Fibroblast of peridontal ligament (primary cell): ENCODE data around the gene ZNF680.
"Not testable (repeated sequence)": the region's sequence is repeated elsewhere in the genome, so short reads cannot be mapped to it uniquely, and the experiment has no call there.

Source experiments
- DNase-seq: peaks from one replicate; pipeline ENCODE4 v3.0.0-alpha.2; 2010; ENCODE audit errors: extremely low read depth

ZNF680 gene

GRCh38 chr7:64562626-64563278 is at the start of gene ZNF680:
Gene ZNF680, minus strand, starts transcription at chr7:64563071. Its CDS starts 117 bp downstream, at chr7:64562954.
- peak; percentile 93 for DNase-seq

DNA sequence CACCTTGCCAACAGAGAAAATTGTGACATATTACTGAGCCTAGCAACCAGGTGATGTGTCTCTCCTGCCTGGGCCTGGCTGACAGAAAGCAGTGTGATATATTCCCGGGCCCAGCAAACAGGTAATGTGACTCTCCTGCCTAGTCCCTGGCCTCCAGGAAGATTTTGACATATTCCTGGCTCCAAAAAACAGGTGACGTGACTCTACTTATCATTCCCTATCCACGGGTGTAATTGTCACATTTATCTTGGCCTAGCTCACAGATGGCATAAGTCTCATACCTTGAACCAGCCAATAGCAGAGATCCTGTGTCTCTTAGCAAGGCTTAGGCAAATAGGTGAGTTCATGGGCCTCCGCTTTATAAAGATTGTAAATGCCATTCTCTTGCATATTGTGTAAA is 49.6 kb upstream of the ZNF680 start:
- DNase-seq, result no peak

DNA sequence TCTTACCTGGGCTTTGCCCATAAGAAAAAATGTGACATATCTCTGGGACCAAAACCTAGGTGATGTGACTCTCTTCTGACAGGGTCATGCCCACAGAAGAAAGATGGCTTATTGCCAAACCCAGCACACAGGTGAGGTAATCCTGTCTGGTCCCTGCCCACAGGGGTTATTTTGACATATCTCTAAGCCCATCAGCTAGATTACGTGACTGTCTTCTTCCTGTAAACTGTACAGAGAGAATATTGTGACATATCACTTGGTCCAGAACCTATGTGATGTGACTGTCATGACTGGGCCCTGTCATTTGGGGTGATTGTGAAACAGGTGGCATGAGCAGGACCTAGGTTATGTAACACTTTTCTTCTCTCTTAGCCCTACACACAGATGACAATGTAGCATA is 48.8 kb upstream of the ZNF680 start:
- no peak for DNase-seq

DNA sequence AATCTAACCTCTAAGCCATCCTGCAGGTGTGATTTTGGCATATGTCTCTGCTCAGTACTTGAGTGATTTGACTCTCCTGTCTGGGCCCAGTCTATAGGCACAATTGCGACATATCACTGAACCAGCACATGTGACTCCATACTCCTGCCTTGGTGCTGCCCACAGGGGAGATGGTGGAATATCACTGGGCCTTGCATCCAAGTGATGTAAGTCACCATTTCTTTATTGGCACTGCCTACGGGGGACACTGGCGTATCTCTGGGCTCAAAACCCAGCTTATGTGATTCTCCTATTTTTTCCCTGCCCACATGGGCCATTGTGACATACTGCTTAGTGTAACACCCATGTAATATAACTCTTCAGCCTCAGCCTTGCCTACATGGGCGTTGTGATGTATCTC is 48.1 kb upstream of the ZNF680 start:
- no peak for DNase-seq

- no peak for DNase-seq
These were observed 45.4 kb upstream of the ZNF680 start for GRCh38 chr7:64608116-64608910.

DNA sequence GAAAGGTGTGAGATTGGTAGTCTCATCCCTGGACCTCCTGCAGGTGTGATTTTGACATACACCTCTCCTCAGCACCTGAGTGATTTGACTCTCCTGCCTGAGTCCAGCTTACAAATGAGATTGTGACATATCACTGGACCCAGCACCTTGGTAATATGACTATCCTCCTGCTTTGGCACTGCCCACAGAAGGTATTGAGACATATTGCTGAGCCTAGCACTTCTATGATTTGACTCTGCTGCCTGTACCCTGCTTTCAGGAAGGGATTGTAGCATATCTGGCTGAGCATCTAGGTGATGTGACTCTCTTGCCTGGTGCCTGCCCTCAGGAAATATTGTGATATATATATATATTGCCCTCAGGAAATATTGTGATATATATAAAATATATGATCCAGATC is 43.5 kb upstream of the ZNF680 start:
- DNase-seq, result no peak

DNA sequence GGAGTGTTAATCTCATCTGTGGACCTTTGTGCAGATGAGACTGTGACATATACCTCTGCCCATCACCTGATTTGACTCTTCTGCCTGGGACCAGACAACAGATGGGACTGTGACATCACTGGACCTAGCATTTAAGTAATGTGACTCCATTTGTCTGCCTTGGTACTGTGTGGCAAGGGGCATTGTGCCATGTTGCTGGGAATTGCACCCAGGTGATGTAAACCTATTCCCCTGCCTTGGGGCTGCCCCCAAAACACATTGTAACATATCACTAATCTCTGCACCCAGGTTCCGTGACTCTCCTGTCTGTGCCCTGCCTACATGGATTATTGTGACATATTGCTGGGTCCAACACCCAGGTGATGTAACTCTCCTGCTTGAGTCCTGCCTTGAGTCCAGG is 40.4 kb upstream of the ZNF680 start:
- DNase-seq, result no peak

DNA sequence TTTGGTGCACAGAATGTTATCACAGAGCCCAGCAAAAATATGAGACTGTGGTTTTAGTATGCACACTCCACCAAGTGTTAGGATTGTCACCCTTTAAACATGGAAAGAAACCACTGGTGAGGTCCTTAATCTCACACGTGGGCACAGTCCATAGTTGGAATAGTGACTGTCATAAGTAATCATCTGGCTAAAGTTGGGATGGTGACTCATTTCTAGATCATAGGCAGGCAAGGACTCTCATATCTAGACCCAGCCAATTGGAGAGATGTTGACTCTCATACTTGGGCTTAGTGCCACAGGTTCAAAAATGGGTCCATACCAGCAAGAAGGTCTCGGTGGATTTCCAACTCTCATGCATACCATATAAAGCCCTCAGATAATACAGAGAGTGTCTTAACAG is 39.6 kb upstream of the ZNF680 start:
- DNase-seq, result no peak

DNA sequence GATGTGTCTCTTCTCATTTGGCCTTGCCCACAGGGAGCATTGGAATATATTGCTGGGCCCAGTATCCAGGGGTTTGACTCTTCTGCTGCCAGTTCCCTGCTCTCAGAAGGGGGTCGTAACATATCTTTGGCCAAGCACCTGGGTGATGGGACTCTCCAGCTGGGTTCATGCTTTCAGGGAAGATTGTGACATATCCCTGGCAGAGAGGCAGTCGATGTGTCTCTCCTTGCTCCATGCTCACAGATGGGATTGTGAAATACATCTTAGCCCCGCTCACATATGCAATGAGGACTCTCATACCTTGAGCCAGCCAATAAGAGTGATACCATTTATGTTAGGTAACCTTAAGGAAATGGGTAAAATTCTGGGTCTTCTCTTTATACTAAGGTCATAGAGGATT is 39.2 kb upstream of the ZNF680 start:
- no peak for DNase-seq

- no peak for DNase-seq
These were observed 36.5 kb upstream of the ZNF680 start for GRCh38 chr7:64599359-64599758.

DNA sequence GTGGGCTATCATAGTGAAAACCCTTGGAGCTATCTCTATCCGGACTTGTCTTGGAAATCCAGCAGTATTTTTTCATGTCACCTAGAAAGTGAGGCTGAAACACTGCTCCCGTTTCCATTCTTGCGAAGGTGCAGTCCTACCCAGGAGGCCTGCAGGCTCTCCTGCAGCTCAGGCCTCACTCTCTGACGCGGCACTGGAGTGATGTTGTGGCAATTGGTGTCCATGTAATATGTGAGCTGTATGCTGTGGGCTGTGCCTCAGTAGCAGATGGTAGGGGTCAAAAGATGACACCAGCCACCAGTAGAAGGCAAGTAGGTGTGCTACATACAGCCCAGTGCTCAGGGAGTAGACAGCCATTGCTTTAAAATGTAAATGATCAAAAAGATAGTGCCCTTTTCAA is 28.1 kb upstream of the ZNF680 start:
- DNase-seq, result no peak

GRCh38 chr7:64581926-64582894 is 19.3 kb upstream of the ZNF680 start:
- no peak for DNase-seq

GRCh38 chr7:64581391-64581790 is 18.5 kb upstream of the ZNF680 start:
- DNase-seq, result no peak

- DNase-seq, result peak; percentile 34
These were observed 11.7 kb upstream of the ZNF680 start for GRCh38 chr7:64574540-64575099.

DNA sequence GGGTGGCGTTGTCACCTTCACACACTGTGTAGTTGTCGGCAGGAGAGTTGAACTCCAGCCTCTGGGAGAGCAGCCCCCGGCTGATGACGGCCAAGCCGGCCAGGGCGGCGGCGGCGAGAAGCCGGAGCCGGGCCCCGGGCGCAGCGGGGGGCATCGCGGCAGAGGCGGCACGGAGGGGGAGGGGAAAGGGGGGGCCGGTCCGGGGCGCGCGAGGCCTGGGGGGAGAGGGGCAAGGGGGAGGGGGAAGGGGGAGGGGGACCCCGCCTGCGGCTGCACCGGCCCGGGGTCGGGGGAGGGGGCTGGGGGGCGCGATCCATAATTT is 7.4 kb upstream of the ZNF680 start:
- not testable (repeated sequence) for DNase-seq

DNA sequence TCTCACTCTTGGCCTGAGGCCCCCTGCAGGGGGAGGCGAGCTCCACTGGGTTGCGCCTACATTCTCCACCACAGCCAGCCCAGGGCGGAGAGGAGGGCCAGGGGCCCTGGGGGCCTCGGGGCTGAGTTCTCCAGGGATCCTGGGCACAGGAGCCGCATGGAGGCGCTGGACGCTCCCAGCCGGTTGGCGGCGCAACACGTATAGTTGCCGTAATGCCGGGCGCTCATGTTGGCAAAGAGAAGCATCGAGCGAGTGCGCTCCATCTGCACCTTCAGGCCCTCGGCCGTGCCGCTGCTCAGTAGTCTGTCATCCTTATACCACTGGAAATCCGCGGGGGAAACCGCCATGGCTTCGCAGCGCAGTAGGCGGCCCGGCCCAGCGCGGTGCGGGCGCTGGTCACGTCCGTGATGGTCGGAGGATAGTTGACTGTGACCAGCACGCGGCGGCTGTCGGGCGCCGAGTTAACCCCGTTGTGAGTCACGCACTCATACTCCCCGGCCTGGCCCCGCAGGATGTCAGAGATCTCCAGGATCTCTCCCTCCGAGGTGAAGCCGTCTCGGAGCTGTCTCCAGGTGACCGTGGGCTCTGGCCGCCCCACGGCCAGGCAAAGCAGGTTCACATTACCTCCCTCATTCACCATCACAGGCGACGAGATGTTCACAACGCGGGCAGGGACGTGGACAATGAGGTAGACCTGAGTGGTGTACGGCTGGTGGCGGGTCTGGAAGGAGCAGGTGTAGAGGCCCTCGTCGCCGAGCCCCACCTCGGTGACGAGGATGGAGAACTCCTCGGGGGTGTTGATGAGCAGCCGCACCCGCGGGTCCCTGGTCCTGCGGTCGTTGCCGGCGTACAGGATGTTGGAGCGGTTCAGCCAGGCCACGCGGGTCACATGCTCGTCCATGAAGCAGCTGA is 6.8 kb upstream of the ZNF680 start:
- DNase-seq, result not testable (repeated sequence)

- peak; percentile 32 for DNase-seq
These were observed 630 bp downstream of the ZNF680 start for GRCh38 chr7:64562256-64562625.

DNA sequence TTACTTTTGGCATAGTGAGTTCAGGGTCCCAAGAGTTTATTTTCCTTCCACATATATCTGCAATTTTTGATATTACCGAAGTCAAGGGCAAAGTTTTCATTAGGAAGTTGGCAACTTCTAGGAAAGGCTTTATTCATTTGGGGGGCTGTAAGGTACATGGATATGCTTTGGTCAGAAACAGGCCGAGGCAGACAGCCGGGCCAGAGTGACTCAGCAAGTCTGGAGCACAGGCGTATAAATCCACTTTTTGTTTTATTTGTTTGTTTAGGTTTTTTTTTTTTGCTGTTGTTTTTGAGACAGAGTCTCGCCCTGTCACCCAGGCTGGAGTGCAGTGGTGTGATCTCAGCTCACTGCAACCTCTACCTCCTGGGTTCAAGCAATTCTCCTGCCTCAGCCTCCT is 3.7 kb downstream of the ZNF680 start:
- peak; percentile 51 for DNase-seq

GRCh38 chr7:64558781-64559180 is 4.1 kb downstream of the ZNF680 start:
- DNase-seq, result no peak

- no peak for DNase-seq
These were observed 4.6 kb downstream of the ZNF680 start for GRCh38 chr7:64558323-64558705.
